ENCODE measurements around the gene H2AZ2.
"Not testable (repeated sequence)": the region's sequence is repeated elsewhere in the genome, so short reads cannot be mapped to it uniquely, and the experiment has no call there.

The H2AZ2 gene

DNA sequence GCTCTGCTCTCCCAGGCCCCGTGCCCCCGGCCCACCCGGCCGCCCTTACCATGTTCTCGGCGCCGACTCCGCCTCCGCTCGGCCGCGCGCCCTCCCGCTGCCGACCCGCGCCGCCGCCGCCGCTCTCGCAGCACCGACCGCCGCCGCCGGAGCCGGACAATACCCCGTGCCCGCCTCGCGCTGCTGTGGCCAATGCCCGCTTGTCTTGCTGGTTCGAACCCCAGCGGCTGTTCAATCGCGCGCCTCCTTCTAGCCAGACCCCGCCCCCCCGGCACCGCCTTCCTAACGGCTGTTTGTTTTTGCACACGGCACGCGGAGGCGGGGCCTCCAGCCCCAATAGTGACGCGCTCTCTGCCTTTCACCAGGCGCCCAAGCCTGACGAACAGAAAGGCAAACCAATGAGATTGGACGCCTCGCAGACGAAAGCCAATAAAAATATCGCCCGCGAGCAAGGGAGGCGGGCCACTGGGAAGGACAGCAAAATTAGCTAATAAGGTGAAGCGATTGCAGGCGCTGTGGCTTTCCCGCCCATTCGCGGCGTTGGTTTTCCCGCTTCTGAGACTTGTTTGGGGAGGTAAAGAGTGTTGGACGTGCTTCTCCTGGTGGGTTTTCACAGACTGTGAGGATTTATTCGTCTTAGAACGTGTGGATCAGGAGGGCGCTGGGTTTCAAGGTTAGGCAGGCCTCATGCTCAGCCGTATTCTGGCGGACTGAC, at the start of gene H2AZ2:
TSS of gene H2AZ2 (minus strand) at position 168 of the 715 bp plus-strand sequence. CDS start at position 52, 116 bp downstream.
- peak; percentile 100 for DNase-seq

DNA sequence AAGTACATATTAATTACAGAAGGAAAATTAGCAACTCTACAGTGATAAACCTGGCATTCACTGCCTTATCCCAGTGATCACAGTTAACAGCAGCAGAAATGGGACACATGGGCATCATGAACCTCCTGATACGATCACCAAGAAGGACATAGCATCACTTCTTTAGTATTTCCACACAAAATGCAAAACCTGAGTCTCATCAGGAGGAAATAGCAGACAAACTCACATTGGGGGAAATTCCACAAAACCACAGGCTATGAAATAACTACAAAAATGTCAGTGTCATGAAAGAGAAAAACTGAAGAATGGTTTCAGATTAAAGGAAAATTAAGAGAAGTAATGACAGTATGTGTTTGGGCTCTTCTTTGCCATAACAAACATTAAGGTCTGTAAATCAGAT, 49.4 kb upstream of the H2AZ2 start:
- DNase-seq = no peak

DNA sequence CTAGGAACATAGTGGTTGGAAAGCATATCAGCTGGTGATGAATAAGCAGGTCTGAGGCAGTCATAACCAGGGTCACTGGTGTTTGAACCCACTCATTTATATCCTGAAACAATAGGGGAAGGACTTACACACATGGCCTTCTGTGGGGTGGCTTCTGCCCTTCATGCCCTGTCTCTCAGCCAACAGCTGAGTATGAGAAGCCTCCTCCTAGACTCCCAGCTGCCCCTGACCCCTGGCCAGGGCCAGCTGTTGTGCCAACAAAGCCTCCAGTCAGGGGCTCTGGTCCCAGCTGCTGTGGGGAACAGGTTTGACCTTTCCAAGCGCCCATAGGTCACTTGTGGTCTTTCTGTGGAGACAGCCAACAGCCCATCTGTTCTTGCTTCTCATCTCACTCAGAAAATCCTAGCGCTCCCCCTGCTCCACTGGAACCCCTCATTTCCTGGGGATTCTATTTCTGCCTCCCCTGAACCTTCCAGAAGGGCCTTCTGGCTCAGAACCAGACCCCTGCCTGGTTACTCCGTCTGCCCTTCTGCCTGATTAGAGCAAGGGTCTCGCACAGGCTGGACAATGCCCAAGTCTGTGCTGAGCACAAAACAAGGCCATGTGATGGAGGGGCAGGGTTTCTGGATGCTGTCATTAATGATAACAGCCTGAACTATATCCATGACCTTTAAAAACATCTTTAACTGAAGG, 47.1 kb upstream of the H2AZ2 start:
- no peak for DNase-seq

DNA sequence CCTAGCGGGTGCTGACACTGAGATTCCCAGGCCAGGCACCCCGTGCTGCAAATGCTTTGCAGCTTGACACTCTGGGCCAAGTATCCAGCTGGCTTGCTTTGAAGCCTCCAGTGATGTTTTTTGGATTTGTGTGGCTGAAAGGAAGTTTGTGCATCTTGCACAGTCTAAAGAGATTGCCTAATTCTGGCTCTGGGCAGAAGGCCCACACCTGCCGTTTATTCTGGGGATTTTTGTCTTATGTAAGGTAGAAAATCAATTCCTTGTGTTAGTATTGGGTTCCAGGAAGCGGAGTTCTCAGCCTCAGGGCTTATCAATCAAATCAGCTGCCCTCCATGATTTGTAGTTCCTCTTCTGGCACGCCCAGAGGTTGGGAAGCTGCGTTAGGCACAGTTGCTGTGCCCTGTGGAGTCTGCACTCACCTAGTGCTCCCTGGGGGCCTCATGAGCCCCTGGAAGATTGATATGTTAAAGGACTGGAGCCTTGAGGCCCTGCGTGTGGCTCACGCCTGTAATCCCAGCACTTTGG, 45.9 kb upstream of the H2AZ2 start:
- no peak for DNase-seq

DNA sequence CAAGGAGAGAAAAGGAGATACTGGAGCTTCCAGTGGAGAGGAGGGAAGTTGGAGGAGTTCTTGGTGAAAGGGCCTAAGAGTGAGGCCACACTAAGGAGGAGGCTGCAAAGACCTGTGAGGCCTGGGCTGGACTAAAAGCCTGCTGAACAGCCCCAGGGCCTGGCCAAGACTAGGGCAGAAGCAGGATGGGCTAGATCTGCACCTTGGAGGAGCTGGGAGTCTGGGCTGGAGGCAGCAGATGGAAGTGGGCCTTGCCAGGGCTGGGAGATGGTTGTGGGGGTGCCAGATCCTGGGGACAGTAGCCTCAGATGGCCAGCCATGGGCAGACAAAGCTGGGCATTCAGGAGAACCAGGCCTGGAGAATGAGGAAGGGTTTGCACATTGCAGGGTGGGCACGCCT, 43.9 kb upstream of the H2AZ2 start:
- DNase-seq = no peak

DNA sequence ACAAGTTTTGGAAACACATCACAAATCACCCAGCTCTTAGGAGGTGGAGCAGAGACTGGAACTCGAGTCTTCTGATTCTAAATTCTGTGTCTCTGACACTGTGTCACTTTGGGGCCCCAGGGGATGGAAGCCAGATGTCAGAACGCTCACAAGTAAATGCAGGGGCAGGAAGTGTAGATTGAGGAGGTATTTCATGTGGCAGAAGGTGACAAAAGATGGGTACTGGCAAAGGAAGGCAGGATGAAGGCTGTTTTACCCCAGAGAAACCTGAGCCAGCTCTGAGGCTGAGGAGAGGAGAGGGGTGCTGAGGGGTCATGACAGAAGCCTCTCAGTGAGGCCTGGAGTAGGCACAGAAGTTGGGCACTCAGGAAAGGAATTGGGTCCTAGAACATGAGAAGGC, 43.5 kb upstream of the H2AZ2 start:
- DNase-seq = no peak

DNA sequence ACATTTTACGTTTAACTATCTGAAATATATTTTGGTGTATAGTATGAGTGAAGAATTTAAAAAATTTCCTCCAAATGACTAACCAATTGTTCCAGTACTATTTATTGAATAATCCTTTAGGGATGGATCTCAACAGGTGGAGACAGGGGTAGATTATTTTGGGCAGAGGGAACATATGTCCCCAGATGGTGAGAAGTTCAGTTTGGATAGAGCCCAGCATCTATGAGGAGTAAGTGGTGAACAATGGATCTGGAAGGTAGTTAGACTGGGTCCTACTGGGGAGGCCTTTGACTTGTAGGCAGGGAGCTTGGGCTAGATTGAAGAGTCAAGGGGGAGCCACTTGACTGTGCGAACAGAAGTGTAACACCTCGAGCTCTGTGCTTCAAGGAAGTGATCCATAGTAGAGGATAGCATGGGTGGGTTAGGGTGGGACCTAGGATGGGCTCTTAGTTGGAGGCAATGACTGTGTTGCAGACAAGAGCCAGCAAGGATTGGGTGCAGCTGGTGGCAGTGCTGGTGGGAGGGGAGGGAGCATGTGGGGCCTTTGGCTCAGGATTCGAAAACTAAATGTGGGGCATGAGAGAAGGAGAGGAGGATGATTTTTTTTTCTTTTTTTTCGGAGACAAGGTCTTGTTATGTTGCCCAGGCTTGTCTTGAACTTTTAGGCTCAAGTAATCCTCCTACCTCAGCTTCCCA, 41.3 kb upstream of the H2AZ2 start:
- DNase-seq = no peak

DNA sequence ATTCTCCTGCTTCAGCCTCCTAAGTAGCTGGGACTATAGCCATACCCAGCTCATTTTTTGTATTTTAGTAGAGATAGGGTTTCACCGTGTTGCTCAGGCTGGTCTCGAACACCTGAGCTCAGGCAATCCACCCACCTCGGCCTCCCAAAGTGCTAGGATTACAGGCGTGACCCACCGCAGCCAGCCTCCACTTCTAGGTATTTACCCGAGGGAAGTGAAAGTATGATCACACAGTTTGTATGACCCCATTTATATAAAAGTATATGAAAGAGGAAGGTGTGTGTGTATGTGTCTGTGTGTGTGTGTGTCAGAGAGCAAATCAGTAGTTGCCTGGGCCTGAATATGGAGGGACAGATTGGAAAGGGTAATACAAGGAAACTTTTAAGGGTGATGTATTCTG, 39.4 kb upstream of the H2AZ2 start:
- DNase-seq = no peak

DNA sequence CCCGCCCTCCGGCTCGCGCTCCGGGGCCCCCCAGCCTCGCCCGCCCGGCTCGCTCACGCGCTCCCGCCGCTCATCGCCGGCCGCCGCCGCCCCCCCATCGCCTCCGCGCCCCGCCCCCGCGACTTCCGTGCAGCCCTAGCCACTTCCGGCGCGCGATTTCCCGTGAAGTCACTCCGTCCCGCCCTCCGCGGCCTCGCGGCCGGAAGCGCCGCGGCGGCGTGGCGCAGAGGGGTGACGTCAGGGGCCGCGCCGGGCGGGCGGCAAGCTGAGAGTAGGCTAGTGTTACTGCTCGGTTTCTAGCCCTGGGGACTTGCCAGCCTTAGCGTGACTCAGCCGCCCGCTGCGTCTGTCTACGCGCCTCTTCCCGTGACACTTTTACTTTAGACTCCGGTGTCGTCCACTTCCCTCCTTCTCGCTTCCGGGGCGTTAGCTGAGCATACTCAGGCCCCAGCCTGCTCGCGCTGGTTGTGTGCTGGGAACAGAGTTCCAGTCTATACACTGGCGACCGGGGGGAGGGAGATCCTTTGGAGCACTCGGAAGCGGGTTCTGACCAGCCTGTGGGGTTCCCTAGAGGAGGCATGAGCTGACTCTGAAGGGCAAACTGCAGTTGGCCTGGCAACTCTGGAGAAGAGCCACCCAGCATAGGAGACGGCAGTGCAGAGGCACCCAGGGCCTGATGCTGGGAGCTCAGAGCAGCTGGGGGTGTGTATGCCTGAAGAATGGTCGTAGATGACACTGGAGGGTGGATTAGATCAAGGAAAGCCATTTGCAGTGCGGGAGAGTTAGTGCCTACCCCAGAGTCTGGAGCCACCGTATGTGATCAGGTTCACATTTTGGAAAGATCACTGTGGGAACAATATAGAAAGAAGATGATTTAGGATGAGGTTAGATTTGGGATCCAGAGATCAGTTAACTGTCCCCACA, 37.8 kb upstream of the H2AZ2 start, which contains the start of gene PURB:
TSS of gene PURB (minus strand) at position 137 of the 924 bp plus-strand sequence. CDS start 182 bp downstream, outside the sequence.
- peak; percentile 93 to 95 for DNase-seq

DNA sequence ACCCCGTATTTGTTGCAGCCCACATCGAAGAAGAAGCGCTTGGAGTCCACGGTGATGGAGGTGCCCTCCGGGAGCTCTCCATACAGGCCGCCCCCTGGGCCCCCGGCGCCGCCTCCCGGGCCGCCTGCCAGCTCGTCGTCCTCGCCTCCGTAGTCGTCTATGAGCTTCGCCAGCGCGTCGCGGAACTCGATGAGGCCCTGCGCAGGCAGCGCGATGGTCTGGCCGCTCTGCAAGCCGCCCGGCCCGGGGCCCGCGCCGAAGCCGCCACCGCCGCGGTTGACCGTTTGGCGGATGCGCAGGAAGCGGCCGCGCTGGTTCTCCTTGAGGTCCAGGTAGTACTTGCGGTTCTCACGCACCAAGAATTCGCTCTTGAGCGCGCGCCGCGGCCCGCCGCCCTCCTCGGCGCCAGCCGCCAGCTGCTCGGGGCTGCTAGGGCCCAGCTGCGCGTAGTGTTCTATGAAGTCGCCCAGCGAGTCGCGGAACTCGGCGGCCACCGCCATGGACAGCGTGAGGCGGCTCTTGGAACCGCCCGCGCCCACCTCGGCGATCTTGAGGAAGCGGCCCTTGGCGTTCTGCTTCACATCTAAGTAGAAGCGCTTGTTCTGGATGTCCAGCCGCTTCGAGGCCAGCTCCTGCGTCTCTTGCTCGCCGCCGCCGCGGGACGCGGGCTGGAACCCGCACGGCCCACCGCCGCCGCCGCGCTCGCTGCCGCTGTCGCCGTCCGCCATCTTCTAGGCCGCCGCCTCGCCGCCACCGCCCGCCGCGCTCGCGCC, 36.9 kb upstream of the H2AZ2 start:
- DNase-seq = peak in 1 of 2 experiments; percentile 49

DNA sequence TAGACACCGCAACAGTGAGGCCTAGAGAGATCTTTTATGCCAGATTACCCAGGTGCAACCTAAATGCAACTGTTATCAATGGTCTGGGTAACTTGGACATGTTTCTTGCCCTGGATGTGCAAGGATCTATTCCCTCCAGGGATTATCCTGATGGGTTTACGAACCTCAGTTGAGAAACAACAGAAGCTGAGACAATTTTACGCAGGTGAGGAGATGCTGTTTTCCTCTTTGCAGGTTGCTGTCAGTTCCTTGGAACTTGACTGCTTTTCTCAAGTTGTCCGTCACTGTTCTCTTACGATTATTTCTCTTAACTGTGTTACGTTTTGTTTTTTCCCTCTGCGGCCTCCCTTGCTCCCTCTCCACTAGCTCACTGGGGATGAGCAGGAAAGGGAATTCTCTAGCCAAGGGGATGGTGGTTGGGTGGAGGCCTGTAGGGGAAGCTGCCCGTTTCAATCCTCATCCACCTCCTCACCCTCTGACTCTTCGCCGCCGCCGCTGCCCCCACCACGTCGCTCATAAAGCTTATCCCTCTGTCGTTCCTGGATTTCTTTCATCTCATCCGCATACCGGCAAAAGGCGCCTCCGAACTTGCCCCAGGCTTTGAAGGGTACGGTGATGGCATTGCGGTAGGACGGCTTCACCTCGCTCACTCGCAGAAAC, 36.2 kb upstream of the H2AZ2 start:
- no peak for DNase-seq

DNA sequence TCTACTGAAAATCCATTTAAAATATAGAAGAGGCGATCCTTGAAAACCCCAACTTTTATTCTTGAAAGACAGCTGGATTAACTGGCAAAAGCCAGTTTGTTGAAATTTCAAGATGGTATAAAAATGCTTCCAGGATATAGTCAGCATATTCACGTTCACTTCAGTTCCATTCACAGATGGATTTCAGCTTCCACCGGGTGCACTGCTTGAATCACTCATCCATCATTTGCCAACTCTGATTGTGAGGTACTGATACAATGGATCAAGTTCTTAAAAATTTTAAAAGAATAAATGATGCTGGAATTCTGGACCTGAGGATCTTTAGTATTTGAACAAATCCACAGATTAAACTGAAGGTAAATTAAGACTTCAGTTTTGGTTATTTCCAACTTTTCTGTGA, 35.0 kb upstream of the H2AZ2 start:
- no peak for DNase-seq

DNA sequence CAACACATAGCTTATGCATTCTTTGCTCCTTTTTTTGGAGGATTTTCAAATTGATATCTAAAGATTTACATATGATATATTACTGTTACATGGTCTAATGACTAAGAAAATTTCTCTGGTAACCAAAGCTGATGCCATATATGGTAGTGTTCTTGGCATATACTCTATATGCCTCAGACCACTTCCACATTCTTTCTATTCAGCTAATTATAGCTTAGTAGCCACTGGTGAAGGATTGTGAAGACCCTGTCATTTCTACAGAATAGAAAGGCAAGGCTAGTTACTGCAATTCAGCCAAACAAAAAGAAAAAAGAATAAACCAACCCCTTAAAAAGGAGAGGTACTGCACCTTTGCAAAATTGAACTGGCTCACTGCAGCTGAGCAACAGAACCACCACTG, 33.7 kb upstream of the H2AZ2 start:
- DNase-seq = no peak

DNA sequence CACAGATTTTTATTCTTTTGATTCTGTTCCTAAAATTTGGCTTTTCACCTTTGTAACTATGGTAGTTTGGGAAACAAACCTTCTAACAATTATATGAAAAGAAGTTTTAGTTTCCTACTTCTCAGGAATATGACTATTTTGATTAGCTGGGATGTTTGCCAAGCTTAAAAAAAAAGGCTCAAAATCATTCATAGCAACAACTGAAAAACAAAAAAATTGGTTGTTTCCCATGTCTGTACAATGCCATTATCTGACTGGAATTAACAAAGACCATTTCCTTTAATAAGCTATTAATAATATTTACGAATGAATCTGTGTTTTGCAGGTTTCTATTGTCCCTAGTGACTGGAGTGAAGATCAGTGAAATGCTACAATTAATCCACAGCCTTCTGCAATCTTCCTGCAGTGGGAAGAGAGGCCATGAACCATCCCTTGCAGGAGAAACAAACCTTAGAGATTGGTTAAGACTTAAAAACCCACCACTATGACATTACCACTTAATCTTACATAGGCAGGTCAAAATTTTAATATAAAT, 33.2 kb upstream of the H2AZ2 start:
- no peak for DNase-seq

DNA sequence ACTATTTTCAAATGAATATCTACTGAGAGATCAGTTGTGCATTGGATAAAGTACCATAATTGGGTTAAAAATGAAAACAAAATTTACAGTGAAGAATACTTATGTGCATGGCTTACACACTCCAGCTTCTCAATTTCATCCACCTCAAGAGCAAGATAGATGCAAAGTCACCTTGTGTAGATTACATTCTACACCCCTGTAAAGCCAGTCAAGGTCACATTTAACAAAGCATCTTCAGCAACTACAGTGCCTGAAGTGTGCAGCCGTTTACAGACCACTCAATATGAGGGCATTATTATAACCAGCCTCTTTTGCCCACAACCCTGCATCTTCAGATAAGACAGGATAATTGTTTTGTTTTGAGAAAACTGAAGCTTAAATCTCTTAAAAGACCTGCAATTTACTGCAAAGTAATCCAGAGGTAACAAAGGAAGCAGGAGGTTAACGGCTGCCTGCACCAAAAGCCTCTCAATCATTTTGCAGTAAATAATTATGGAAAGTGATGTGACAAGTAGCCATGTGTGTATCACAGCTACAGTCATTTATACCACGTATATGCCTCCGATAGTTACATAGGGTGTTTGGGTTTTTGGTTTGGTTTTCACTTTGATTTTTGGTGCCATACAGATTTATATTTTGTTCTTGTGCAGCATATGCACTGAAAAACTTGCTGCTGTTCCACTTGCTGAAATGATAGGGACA, 32.6 kb upstream of the H2AZ2 start:
- no peak for DNase-seq

DNA sequence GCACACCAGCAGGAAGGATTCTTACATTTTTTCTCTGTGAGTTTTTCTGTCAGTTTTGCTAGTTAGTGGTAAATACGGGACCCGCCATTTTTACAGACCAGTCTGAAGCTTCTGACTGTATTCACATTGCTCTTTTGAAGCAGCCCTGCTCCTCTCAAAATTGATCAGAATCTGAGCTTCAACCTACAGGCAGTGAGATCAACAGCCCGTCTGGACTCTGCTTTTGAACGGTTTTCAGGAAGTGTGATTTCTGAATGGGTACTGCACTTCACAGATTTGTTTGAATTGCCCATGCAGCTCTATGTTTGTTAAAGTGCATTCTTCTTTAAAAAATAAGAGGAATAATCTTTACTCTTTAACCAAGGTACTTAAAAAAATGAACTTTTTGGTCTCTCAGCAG, 28.5 kb upstream of the H2AZ2 start:
- no peak for DNase-seq

DNA sequence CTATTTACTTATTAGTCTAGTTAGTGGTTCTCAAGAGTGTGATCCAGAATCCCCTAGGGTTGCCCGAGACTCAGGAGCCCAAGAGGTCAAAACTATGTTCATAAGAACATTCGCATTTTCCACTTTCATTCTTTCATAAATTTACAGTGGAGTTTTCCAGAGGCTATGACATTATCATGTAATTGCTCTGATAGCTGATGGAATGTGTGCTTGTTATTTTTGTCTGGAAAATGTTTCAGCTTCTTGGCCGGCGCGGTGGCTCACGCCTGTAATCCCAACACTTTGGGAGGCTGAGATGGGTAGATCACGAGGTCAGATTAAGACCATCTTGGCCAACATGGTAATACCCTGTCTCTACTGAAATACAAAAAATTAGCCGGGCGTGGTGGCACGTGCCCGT, 27.4 kb upstream of the H2AZ2 start:
- no peak for DNase-seq

DNA sequence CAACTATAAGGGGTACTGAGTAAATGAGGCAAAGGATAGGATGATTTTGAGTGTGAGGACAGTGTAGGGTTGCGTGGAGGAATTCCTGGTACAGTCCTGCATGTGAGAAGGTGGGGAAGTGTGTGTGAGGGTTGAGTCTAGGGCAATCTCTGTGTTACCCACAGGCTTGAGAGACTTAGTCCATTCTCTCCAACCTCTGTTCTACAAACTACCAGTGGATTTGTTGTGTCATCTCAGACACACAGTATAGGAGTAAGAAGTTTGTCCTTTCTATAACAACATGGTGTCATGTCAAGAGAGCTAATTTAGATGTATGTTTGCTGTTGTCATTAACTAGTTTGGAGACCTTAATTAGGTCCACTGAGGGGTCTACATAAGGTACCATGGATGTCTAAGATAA, 24.9 kb upstream of the H2AZ2 start:
- no peak for DNase-seq

DNA sequence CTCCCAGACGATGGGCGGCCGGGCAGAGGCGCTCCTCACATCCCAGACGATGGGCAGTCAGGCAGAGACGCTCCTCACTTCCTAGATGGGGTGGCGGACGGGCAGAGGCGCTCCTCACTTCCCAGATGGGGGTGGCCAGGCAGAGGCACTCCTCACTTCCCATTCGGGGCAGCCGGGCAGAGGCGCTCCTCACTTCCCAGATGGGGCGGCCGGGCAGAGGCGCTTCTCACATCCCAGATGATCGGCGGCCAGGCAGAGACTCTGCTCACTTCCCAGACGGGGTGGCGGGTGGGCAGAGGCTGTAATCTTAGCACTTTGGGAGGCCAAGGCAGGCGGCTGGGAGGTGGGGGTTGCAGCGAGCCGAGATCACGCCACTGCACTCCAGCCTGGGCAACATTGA, 24.0 kb upstream of the H2AZ2 start:
- not testable (repeated sequence) for DNase-seq

DNA sequence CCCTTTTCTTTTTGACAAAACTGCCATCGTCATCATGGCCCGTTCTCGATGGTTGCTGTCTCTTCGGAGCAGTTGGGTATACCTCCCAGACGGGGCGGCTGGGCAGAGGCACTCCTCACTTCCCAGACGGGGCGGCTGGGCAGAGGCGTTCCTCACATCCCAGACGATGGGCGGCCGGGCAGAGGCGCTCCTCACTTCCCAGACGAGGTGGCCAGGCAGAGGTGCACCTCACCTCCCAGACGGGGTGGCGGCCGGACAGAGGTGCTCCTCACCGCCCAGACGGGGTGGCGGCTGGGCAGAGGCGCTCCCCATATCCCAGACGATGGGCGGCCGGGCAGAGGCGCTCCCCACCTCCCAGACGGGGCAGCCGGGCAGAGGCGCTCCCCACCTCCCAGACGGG, 22.9 kb upstream of the H2AZ2 start:
- not testable (repeated sequence) for DNase-seq

Measured in SHP77 (cell line).